HUDEP-2 (cell line): Measurements from ENCODE around the gene LIN52.

Experiments
- DNase-seq, 76 experiments: peaks; one replicate each; lab custom pipeline; 2025; ENCODE audit not compliant: unreplicated experiment in 76 of 76; lab: John Stamatoyannopoulos, UW

LIN52 gene, protein sequence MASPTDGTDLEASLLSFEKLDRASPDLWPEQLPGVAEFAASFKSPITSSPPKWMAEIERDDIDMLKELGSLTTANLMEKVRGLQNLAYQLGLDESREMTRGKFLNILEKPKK

DNA sequence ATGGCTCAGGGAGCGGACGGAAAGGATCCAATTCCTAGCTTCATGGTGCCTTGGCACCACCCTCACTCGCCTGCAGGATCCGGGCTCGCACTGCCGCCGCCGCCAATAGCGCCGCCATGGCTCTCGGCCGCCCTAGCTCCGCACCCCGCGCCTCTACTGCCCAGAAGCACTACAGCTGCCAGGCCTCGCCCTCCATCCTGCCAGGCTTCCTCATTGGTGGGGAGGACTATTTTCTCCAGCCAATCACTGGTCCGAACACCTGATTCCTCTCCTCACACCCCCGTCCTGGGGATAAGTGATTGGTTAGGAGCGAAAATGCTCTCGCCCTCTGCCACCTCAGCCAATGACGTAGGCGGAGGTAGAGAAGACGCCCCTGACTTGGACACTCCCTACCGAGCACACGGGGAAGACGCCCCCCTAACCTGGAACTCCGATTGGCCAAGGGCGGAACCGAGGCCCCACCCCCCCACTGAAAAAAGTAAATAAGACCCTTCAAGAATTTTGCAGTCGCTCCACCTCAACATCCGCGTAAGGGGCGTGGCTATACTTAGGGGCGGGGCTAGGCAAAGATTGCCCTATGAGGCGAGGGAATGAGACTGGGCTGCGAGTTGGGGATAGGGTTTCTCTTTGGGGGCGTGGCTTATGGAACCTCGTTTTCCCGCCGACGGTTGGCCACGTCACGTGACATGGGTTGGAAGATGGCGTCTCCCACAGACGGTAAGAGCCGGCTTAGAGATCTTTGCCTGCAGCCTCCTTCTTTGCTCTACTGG is at the start of gene LIN52, which contains the start of gene ALDH6A1:
Gene LIN52 (plus strand): TSS at position 680 of the 770 bp plus-strand sequence. CDS start 19 bp downstream, at position 699.
Gene ALDH6A1 (minus strand): TSS at position 177 of the 770 bp plus-strand sequence. CDS start 59 bp downstream, at position 118.
- peak; percentile 24 to 100 (median 99) for DNase-seq

DNA sequence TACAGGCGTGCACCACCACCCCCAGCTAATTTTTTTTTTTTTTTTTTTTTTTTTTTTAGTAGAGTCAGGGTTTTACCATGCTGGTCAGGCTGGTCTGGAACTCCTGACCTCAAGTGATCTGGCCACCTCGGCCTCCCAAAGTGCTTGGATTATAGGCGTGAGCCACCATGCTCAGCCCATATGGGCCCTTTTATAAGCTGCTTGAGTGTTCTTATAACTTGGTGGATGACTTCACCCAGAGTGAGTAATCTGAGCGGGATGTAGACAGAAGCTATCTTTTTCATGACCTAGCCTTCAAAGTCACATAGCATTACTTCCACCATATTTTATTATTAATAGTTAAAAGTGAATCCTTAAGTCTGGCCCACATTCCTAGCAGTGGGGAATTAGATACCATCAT is 49.2 kb upstream of the LIN52 start:
- DNase-seq, result no peak

DNA sequence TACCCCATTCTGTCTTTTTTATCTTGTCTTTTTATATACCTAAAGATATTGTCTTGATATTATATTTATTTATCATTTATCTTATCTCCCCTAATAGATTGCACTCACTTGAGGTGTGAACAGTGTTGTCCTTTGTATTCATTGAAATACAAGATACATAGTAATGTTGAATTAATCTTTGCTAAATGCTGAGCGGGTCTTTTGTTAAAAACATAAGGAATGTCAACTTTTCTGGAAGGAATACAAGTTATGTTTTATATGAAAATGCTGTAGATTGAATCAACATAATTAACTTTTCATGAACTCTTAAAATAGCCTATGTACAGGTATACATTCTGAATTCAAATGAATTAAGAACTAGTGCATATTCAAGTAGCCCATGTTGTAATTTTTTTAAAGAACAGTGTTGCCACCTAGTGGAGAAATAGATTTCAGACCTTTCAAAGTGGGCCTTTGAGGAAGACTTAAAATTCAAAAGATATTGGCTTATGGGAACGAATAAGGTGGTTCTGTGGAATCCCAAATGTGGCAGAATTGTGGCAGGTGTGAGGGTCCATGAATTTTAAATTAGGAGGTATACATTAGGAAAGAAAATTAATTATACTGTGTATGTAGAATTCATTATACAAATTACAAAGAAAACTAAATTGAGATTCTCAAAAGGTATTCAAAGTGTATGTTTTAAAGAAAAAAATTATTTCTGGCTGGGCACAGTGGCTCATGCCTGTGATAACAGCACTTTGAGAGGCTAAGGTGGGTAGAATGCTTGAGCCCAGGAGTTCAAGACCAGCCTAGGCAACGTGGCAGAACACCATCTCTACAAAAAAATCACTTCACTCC is 46.5 kb upstream of the LIN52 start:
- peak in 31 of 76 experiments; percentile 7 to 62 (median 37) for DNase-seq

DNA sequence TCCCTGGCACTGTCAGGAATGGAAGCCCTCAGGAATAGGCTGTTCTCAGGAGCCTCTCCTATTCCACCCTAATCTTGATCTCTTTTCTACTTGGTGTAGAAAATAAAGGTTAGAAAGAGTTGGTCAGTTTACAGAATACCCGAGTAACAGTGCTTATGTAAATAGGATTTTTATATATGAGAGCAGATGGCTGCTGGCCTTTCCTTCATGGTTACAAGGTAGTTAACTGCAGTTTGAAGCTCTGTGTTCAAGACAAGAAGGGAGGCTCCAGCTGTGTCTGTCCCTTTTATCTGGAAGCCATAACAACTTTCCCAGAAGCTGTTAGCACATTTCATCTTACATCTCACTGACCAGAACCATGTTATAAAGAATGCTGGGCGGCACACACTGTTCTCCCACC is 42.5 kb upstream of the LIN52 start:
- DNase-seq, result no peak

DNA sequence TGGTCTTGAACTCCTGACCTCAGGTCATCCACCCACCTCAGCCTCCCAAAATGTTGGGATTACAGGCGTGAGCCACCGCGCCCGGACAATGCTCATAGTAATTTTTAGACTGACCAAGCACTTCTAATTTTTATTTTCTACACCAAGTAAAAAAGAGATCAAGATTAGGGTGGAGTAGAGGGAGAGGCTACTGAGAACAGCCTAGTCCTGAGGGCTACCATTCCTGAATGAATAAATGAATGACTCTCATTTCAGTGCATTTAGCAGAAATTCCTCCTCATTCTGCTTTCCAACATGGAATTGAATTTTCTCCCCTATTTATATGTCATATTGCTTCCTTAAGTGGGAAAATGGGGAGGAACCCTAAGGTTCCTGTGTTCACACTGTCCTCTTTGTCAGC is 39.2 kb upstream of the LIN52 start:
- no peak for DNase-seq

DNA sequence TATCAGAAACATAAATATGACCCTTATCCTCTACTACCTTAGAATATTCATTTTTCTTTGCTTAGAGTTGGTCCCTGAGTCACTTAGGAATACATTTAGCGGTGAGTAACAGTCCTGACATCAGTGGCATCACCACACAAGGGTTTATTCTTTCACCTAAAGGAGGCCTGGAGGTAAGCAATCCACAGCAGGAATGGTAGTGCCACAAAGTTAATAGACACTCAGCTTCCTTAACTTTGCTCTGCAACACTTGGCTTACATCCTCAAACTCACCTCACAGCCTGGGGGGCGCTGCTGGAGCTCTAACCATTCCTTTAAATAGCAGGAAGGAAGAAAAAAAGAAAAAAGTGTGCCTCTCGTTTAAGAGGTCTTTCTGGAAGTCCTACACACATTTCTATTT is 36.5 kb upstream of the LIN52 start:
- DNase-seq, result peak in 1 of 76 experiments; percentile 2

DNA sequence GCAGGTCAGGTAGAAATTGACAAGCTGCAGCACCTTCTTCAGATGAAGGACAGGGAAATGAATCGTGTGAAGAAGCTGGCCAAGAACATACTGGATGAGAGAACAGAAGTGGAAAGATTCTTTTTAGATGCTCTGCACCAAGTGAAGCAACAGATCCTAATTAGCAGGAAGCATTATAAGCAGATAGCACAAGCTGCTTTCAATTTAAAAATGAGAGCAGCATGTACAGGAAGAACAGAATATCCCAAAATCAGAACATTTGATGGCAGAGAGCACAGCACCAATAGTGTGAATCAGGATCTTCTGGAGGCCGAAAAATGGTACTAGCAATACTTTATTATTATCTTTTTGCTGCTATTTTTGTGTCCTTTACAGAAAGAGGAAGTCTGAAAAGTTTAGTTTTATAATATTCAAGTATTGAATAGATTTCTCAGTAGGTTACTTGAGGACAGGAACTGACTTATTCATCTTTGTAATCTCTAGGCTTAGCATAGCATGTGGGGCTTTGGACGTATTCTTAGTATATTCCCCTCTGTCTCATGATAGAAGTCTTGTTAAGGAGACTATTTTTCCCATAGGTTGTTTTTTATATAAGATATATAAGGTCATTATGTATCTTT is 34.8 kb upstream of the LIN52 start:
- no peak for DNase-seq

DNA sequence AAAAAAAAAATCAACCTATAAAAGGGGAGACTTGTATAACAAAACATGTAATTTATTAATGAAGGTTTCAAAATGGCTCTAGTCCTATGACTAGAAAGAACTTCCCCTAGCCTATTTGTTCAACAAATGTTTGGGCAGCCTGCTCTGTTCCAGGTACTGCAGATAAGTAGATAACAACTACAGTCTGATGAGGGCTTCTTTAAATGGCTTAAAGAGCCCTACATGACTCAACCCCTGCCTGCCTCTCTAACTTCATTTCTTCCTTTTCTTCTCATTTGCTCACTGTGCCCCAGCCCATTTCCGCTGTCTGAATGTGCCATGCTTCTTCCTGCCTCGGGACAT is 22.0 kb upstream of the LIN52 start:
- peak in 4 of 76 experiments; percentile 4 to 8 (median 6) for DNase-seq

DNA sequence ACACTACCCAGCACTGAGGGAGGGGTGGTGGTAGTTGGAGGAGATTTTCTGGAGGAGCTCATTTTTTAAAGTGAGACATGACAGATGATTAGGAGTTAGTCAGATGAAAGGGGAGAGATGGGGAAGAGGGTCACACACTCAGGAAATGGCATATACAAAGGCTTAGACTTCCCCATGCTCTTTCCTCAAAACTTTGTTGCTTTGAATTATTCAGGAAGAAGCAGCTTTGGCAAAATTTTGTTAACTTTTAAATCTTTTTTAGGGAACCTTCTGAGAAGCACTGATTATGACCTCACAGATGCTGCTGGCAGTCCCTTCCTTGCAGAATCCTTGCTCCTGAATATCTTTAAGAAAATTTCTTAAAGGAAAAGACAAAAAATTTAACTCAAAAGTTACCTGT is 20.3 kb upstream of the LIN52 start:
- DNase-seq, result no peak

DNA sequence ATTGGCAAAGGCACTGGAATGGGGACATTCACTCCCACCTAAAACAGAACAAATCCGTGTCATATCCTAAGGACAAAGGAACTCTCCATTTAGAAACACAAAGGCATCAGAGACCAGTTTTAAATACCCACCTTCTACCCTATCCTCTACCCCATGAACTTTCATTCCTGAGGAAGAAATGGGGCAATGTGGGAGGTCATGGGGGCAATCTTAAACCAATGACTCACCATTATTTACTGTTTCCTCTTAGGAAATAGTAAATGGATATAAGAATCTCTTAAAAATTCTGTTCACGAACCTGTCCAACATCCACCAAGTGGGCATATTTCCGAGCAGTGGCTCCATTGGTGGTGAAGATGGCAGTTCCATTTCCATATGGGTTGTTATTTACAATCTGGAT is 19.9 kb upstream of the LIN52 start:
- DNase-seq, result no peak

DNA sequence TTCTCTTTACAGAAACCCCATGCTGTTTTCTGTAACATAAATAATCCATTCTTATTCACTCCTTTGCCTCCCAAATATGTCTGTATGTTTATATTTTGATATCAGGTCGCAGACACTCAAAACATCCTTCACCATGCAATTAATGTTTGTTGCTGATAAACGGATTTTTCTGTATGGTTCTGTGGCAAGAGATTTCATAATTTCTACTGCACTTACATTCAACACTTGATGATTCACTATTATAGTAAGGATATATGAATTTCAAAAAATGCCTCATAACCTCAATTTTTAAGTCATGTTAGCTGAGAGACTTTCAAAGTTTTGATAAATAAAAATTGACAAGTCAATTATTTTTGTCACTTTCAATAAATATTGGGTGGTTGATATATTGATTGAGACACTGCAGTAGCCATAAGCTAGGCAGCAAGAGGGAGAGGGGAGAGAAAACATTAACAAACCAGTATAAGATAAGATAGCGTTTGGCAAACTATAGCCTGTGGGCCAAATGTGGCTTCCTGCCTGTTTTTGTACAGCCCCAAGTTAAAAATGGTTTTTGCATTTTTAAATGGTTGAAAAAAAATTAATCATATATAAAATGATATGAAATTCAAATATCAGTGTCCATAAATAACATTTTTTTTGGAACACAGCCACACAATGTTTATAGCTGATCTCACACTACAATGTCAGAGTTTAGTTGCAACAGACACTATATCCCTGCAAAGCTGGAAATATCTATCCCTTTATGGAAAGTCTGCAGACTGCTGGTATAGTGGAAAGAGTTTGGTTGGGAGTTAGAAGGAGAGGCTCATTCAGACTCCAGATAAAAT is 18.8 kb upstream of the LIN52 start:
- DNase-seq, result peak in 5 of 76 experiments; percentile 11 to 40 (median 27)

DNA sequence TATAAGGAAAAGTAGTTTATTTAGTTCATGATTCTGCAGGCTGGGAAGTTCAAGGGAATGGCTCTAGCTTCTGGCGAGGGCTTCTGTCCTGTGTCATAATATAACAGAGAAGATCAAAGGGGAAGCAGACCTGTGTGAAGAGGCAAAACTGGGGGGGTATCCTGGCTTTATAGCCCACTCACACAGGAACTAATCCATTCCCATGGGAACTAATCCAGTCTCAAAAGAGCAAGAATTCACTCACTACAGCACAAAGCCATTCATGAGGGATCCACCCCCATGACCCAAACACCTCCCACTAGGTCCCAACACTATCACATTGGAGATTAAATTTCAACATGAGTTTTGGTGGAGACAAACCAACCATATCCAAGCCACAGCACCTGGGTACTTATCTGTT is 7.4 kb upstream of the LIN52 start:
- no peak for DNase-seq

DNA sequence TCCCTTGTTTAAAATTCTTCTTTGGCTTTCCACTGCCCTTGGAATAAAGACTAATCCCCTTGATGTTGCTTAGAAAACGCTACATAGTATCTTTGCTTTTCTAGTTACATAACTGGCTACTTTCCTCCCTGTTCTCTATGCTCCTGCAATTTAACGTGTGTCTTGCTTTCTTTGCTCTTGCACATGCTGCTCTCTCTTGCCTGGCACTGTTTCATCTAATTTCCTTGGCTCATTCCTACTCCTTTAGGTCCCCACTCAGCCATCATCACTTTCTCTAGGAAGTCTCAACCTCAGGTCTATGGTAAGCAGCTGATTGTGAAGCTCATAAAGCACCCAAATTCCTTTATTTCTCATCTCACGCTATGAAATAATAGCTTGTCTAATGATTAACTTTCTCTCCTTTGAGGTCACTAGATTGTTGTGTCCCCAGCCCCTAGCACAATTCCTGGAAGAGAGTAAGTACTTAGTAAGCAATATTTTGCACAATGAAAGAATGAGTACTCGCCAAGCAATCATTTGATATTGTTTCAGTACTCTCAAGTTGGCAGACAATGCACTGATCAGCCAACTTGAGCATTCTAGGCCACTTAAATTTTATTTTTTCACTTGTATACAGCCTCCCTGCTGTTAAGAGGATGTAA is 3.8 kb upstream of the LIN52 start:
- DNase-seq, result no peak

DNA sequence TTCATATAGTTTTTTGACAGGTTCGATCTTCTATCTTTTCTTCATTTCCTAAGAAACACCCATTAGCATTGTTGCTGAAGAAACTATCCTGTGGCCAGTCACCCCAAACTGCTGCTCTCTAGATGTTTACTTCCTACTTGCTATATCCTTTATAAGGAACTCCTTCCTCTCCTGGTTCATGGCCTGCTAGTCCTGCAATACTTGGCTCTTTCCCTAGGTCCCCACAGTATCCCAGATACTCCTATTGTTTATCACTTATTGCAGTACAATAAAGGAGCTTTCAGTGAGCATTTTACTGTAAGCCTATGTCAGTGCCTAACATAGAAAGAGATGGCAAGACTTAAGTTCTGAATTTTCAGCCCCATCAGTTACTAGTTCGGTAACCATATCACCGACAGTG is 3.3 kb upstream of the LIN52 start:
- no peak for DNase-seq

DNA sequence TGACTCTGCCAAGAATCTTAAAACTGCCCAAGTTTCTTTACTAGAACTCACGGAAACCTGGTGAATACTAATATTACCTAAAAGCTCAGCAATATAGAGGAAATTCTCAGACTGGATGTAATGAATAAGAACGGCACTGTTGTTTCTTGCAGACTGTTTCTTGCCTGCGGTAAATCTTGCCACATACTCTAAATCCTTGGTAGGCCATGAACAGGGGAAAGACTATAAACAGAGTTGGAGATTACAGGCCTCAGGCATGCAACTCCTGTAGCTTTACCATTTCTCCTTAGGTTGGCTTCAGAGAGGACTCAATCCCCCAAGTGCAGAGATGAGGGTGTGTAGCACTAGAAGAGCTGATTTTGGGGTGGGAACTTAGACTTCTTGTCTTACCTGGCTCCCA is 1.6 kb upstream of the LIN52 start:
- DNase-seq, result no peak

DNA sequence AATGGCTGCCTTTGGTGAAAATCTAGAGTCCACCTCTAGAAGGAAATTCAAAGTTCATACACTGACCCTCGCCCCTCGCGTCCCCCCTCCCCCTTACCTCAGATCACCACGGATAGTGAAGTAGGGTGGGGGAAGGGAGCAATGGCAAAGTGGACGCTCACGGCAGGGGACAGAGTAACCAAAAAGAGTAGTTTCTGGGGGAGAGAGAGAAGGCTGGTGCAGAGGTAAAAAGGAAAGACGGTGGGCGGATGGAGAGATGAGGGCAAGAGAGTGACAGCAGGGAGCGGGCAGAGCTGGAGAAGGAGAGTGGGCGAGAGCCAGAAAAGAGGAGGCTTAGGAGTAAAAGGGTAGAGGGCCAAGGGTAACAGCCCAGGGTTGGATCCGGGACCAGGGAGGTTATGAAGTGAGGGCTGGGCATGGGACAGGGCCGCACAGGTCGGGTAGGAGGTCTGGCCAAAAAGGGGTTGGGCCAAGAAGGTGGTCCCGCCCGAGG is 926 bp upstream of the LIN52 start:
- no peak for DNase-seq

DNA sequence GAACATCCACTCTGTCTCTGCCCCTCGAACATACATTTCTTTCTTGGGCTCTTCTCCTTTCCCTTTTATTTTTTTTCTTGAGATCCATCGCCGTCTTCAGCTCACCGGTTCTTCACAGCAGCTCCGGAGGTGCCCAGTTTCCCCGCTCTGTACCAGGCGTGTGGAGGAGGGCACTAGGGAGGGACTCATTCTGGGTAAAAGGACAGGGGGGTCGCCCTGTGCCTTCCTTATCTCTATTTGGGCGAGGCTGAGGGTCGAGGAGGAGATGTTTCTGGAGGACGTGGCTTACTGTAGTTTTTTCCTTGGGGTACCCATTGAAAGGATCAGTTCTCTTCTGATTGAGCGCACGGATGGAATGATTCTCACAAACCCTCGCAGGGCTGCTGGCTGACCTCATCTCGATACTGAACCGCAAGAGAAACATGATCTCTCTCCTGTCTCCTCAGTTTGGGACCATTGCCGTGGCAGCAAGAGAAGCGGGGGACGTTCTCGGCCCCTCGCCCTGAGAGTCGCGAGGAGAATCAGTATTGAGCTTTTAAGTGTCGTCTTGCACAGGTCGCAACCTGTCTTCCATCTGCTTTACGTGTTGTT is 386 bp downstream of the LIN52 start:
- peak in 13 of 76 experiments; percentile 7 to 70 (median 36) for DNase-seq

DNA sequence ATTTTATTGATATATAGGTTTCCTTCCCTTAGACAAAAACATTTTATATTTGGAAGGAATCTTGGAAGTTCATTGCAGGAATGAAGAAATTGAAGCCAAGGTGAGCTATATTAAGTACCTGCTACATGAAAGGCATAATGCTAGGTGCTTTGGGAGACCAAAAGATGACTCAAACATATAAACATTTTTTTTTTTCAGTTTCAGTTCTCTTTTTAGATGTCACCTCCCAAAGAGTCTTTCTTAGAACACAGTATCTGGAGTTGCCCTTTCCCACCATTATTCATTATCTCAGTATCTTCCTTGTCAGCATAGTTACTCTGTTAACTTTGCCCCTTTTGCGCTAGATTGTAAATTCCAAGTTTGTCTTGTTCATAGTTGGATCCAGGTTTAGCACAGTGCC is 1.1 kb downstream of the LIN52 start:
- no peak for DNase-seq
